ENCODE measurements around the gene SV2C.

SV2C gene

DNA sequence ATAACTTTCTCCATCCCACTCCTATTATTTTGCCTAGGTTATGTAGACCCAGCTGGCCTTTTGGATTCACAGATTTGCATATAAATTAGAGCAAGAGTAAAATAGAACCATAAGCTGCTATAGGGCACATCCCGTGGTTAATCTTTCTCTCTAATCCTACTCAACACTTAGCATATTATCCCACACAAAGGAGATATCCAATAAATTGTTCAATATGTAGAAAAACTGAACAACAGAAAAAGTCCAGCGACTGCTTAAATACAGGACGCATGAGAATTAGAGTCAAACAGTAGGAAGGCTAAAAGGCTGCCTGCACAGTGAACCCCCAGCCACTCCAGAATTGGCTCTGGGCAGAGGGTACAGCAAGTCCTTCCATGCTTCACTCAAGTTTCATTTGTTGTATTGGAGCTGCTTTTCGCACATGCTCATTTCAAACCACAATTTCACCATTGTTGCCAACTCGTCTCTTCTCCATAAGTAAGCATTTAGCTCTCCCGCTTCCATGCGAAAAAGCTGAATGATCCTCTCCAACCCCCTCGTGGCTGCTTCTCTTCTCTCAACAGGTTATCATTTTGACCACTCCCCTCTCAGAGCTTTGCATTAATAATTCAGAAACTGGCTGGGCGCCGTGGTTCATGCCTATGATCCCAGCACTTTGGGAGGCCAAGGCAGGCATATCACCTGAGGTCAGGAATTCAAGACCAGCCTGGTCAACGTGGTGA lies 305.8 kb downstream of the SV2C start:
- DNase-seq: no peak

DNA sequence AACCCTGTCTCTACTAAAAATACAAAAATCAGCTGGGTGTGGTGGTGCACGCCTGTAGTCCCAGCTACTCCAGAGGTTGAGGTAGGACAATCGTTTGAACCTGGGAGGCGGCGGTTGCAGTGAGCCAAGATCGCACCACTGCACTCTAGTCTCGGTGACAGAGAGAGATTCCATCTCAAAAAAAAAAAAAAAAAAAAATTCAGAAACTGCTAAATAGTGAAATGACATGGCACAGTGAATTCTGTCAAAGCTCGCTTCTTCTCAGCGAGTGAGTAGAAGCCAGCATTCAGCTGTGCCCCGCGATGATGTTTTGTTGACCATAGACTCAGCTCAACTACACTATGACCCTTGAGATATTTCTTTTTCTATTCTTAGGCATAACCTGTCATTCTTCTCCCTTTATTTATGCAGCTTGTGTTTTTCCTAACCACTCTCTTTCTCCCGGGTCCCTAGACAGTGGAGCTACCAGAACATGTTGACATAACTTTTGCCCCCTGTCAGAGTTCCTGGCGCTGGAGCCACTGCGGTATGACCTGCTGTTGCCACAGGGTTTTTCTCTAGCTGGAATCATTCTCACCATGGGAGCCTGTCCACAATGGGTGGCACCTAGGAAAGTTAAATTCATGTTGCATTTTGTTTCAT lies 306.5 kb downstream of the SV2C start:
- no peak for DNase-seq

DNA sequence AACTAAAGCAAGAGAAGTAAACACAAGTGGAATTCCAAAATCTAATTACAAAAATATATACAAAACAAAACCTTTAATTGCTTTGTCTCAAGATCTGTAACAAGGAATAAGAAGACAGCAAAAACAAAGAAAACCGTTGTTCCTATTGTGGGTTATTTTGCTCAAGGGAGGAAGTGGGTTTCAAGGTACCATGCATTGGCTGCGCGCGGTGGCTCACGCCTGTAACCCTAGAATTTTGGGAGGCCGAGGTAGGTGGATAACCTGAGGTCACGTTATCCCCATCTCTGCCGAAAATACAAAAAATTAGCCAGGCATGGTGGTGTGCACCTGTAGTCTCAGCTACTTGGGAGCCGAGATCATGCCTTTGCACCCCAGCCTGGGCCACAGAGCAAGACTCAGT lies 307.8 kb downstream of the SV2C start:
- DNase-seq: no peak

DNA sequence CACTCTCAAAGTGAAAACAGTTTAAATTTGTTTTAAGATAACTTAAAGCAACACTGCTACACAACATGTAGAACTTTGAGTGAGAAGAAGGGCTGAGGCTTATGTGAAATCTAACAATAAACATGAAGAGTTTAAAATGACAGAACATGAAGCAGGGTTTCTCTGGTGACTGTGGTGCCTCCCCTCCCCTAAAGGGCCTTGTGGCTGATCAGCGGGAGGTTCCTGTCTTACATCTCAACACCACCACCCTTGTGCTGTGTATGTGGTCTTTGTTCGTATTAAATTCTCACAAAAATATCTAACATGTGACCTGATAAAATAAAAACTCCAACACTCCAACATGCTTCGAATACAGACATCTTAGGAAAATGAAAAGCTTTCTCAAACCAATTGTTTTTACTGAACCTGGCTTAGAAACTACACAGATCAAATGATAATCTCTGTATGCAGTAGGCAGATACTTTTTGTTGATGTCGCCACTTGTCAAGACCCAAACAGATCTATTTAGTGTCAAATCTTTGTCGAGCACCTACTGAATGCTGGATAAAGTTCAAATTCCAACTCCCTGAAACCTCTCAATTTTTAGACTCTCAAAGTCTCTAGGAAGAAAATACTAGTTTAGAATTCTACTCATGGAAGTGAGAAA lies 310.0 kb downstream of the SV2C start:
- DNase-seq: no peak

DNA sequence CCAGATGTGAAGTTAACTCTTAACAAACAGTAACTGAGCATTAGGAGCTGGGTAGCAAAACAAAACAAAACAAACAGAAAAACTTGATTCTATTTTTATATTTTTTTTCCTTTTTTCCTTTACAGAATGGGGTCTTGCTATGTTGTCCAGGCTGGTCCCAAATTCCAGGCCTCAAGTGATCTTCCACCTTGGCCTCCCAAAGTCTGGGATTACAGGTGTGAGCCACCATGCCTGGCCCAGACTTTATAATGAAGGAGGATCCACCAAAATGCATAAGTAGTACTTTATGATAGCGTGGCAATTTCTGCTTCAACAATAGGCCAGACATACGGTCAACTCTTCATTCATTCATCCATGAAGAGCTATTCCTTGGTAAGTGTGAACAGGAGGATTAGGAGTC lies 314.0 kb downstream of the SV2C start:
- DNase-seq: no peak

DNA sequence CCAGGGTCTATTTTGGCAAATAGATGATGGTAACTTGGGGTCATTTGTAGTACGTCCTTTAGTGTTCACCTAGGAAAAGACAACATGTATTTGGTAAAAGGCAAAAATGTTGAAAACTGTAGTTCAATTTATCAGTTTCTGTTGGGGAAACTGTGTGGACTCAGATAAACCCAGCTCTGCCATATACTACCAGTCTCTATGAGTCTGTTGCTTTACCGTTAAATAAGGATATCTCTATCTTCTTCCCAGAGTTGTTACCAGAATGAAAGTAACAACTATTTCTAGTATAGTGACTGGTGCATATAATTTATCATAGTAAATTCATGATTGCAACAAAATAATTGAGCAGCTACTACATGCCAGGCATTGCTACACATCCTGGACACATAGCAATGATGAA lies 316.1 kb downstream of the SV2C start:
- no peak for DNase-seq

- DNase-seq: no peak
These were observed 317.3 kb downstream of the SV2C start for GRCh38 chr5:76400466-76400865.

DNA sequence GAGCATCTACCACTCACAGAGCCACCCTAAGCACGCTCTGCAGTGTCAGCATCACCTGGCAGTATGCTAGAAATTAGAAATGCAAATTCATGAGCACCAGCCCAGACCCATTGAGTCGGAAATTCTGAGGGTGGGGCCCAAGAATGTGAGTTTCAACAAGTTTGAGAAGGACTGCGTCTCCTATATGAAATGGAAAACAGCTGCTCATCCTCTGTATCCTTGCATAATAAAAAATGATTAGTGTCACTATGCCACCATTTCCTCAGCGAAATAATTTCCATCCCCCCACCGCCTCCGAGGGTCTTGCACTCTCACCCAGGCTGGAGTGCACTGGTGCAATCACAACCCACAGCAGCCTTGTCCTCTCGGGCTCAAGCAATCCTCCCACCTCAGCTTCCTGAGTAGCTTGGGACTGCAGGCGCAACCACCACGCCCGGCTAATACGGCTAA lies 318.6 kb downstream of the SV2C start:
- peak; percentile 29 for DNase-seq

GRCh38 chr5:76402251-76402885 lies 319.2 kb downstream of the SV2C start:
- DNase-seq: peak; percentile 97

GRCh38 chr5:76402886-76403765 lies 319.9 kb downstream of the SV2C start, which contains the start of gene IQGAP2:
Gene IQGAP2 (plus strand): TSS chr5:76403285. CDS start chr5:76403546, 261 bp downstream.
- peak; percentile 98 for DNase-seq
